ENCODE data around the gene SIRT5. TPM values are rescaled to one million over a fixed set of nuclear protein-coding genes. Genes with fewer than 3 reads are reported as not detected.
A peak's percentile ranks its signal among the peaks of the same experiment; 100 is the strongest.

SIRT5 gene
- total and polyA plus RNA-seq, 4 donors = 12.4 to 17.3 (median 14.4) TPM

GRCh38 chr6:13548500-13549210 lies 25.7 kb upstream of the SIRT5 start:
- H3K27ac ChIP-seq (ENCODE audit: low read depth, low read length) = no peak overlapping the region
- DNase-seq (ENCODE audit: low read depth in 4 of 6, low spot score in 6 of 6) = no peak
- H3K27me3 ChIP-seq (ENCODE audit: control insufficient read depth, insufficient read depth, low read length) = no peaks in the 10 kb centered on the region
- no peaks in the 10 kb centered on the region for H3K9me3 ChIP-seq (ENCODE audit: control insufficient read depth, insufficient read depth, low read length)
- H3K4me1 ChIP-seq (ENCODE audit: control insufficient read depth, insufficient read depth, low read length) = no peaks in the 10 kb centered on the region
- H3K36me3 ChIP-seq (ENCODE audit: control insufficient read depth, insufficient read depth, low read length) = no peaks in the 10 kb centered on the region
- WGBS (ENCODE audit: insufficient coverage) = 79% methylated on average over 3 of the region's 4 CpGs
- no peak overlapping the region for H3K4me3 ChIP-seq (ENCODE audit: low read depth, low read length)

- H3K27ac ChIP-seq (ENCODE audit: low read depth, low read length) = no peak overlapping the region
These were observed 23.7 kb upstream of the SIRT5 start for GRCh38 chr6:13550656-13551055.

DNA sequence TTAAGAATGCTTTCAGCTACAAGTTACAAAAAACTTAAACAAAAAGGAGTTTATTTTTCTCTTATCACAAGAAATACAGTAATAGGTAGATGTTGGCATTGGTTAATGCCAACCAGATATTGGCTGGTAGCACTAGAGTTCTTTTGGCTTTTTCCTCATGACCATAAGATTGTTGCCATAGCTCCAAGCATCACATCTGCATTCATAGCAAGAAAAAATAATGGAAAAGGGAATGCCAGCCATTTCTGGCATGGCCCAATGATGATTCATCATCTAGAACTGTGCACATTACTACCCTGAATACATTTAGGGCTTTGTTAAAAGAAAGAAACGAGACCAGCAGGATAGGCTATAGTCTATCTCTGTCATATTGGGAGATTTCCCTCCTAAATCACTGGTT lies 20.8 kb upstream of the SIRT5 start:
- Histone ChIP-seq H3K9me3 (ENCODE audit: control insufficient read depth, insufficient read depth, low read length) (no peaks in the 10 kb centered on the region), H3K27ac (ENCODE audit: low read depth, low read length) (no peak overlapping the region), H3K36me3 (ENCODE audit: control insufficient read depth, insufficient read depth, low read length) (no peaks in the 10 kb centered on the region), H3K4me1 (ENCODE audit: control insufficient read depth, insufficient read depth, low read length) (peaks cover 11% of the 10 kb centered on the region), H3K4me3 (ENCODE audit: low read depth, low read length) (no peak overlapping the region), H3K27me3 (ENCODE audit: control insufficient read depth, insufficient read depth, low read length) (no peaks in the 10 kb centered on the region)
- WGBS (ENCODE audit: insufficient coverage) = no CpG with 5 or more reads among the region's 1 CpG
- DNase-seq (ENCODE audit: low read depth in 4 of 6, low spot score in 6 of 6) = no peak

More at GRCh38 chr6:13550656-13551055, 23.7 kb upstream of the SIRT5 start:
- Histone ChIP-seq H3K4me3 (ENCODE audit: low read depth, low read length) (no peak overlapping the region), H3K9me3 (ENCODE audit: control insufficient read depth, insufficient read depth, low read length) (no peaks in the 10 kb centered on the region), H3K27me3 (ENCODE audit: control insufficient read depth, insufficient read depth, low read length) (no peaks in the 10 kb centered on the region), H3K4me1 (ENCODE audit: control insufficient read depth, insufficient read depth, low read length) (peaks cover 6% of the 10 kb centered on the region), H3K36me3 (ENCODE audit: control insufficient read depth, insufficient read depth, low read length) (no peaks in the 10 kb centered on the region)
- DNase-seq (ENCODE audit: low read depth in 4 of 6, low spot score in 6 of 6) = no peak

DNA sequence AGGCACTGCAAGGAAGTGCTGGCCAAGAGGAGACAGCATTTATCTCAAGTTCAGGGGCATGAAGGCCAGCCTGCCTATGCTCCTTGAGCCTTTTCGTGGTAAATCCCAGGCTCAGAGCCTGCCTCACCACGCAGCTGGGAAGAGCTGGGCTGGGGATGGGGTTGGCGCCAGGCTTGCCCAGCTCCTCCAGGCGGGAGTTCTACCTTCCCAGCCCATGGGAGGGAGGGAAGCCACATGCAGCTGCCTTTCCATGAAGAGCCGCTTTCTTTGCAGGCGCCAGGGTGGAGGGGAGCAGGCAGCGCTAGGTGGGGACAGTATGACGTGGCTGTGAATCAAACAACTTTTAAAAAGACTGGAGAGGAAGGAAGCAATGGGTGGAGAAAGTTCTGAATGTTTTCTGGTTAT lies 19.5 kb upstream of the SIRT5 start:
- 32% methylated on average over 7 of the region's 8 CpGs for WGBS (ENCODE audit: insufficient coverage)
- no peaks in the 10 kb centered on the region for H3K36me3 ChIP-seq (ENCODE audit: control insufficient read depth, insufficient read depth, low read length)
- no peaks in the 10 kb centered on the region for H3K9me3 ChIP-seq (ENCODE audit: control insufficient read depth, insufficient read depth, low read length)
- no peaks in the 10 kb centered on the region for H3K27me3 ChIP-seq (ENCODE audit: control insufficient read depth, insufficient read depth, low read length)
- H3K4me3 ChIP-seq (ENCODE audit: low read depth, low read length) = no peak overlapping the region
- DNase-seq (ENCODE audit: low read depth in 4 of 6, low spot score in 6 of 6) = peak in 2 of 6 donors; percentile 44 to 59
- H3K27ac ChIP-seq (ENCODE audit: low read depth, low read length) = peak overlapping the region; percentile 47
- peaks cover 12% of the 10 kb centered on the region for H3K4me1 ChIP-seq (ENCODE audit: control insufficient read depth, insufficient read depth, low read length)

GRCh38 chr6:13557841-13558240 lies 16.6 kb upstream of the SIRT5 start:
- no peaks in the 10 kb centered on the region for H3K27me3 ChIP-seq (ENCODE audit: control insufficient read depth, insufficient read depth, low read length)
- H3K36me3 ChIP-seq (ENCODE audit: control insufficient read depth, insufficient read depth, low read length) = no peaks in the 10 kb centered on the region
- no peak overlapping the region for H3K27ac ChIP-seq (ENCODE audit: low read depth, low read length)
- peaks cover 12% of the 10 kb centered on the region for H3K4me1 ChIP-seq (ENCODE audit: control insufficient read depth, insufficient read depth, low read length)
- peak in 3 of 6 donors; percentile 23 to 90 (median 59) for DNase-seq (ENCODE audit: low read depth in 4 of 6, low spot score in 6 of 6)
- H3K9me3 ChIP-seq (ENCODE audit: control insufficient read depth, insufficient read depth, low read length) = no peaks in the 10 kb centered on the region
- no peak overlapping the region for H3K4me3 ChIP-seq (ENCODE audit: low read depth, low read length)

- no peak overlapping the region for H3K27ac ChIP-seq (ENCODE audit: low read depth, low read length)
- H3K9me3 ChIP-seq (ENCODE audit: control insufficient read depth, insufficient read depth, low read length) = no peaks in the 10 kb centered on the region
- no peaks in the 10 kb centered on the region for H3K27me3 ChIP-seq (ENCODE audit: control insufficient read depth, insufficient read depth, low read length)
- H3K4me3 ChIP-seq (ENCODE audit: low read depth, low read length) = no peak overlapping the region
- no peaks in the 10 kb centered on the region for H3K36me3 ChIP-seq (ENCODE audit: control insufficient read depth, insufficient read depth, low read length)
- peak in 1 of 6 donors; percentile 22 for DNase-seq (ENCODE audit: low read depth in 4 of 6, low spot score in 6 of 6)
- WGBS (ENCODE audit: insufficient coverage) = 61% methylated on average over 2 of the region's 4 CpGs
- H3K4me1 ChIP-seq (ENCODE audit: control insufficient read depth, insufficient read depth, low read length) = peaks cover 12% of the 10 kb centered on the region
These were observed 15.7 kb upstream of the SIRT5 start for GRCh38 chr6:13558718-13559117.

- 25% methylated on average over 2 of the region's 3 CpGs for WGBS (ENCODE audit: insufficient coverage)
- no peaks in the 10 kb centered on the region for H3K9me3 ChIP-seq (ENCODE audit: control insufficient read depth, insufficient read depth, low read length)
- H3K4me3 ChIP-seq (ENCODE audit: low read depth, low read length) = no peak overlapping the region
- DNase-seq (ENCODE audit: low read depth in 4 of 6, low spot score in 6 of 6) = no peak
- H3K4me1 ChIP-seq (ENCODE audit: control insufficient read depth, insufficient read depth, low read length) = peaks cover 12% of the 10 kb centered on the region
- H3K36me3 ChIP-seq (ENCODE audit: control insufficient read depth, insufficient read depth, low read length) = no peaks in the 10 kb centered on the region
- no peaks in the 10 kb centered on the region for H3K27me3 ChIP-seq (ENCODE audit: control insufficient read depth, insufficient read depth, low read length)
- H3K27ac ChIP-seq (ENCODE audit: low read depth, low read length) = no peak overlapping the region
These were observed 15.2 kb upstream of the SIRT5 start for GRCh38 chr6:13559251-13559650.

- Histone ChIP-seq H3K4me1 (ENCODE audit: control insufficient read depth, insufficient read depth, low read length) (peaks cover 7% of the 10 kb centered on the region), H3K27ac (ENCODE audit: low read depth, low read length) (no peak overlapping the region), H3K9me3 (ENCODE audit: control insufficient read depth, insufficient read depth, low read length) (no peaks in the 10 kb centered on the region), H3K27me3 (ENCODE audit: control insufficient read depth, insufficient read depth, low read length) (no peaks in the 10 kb centered on the region), H3K4me3 (ENCODE audit: low read depth, low read length) (no peak overlapping the region), H3K36me3 (ENCODE audit: control insufficient read depth, insufficient read depth, low read length) (no peaks in the 10 kb centered on the region)
- WGBS (ENCODE audit: insufficient coverage) = 88% methylated on average over 1 of the region's 4 CpGs
- peak in 1 of 6 donors; percentile 13 for DNase-seq (ENCODE audit: low read depth in 4 of 6, low spot score in 6 of 6)
These were observed 14.3 kb upstream of the SIRT5 start for GRCh38 chr6:13559968-13560650.

- no peak overlapping the region for H3K27ac ChIP-seq (ENCODE audit: low read depth, low read length)
These were observed 13.8 kb upstream of the SIRT5 start for GRCh38 chr6:13560651-13561044.

More at GRCh38 chr6:13560651-13561044, 13.8 kb upstream of the SIRT5 start:
- no peaks in the 10 kb centered on the region for H3K36me3 ChIP-seq (ENCODE audit: control insufficient read depth, insufficient read depth, low read length)
- H3K9me3 ChIP-seq (ENCODE audit: control insufficient read depth, insufficient read depth, low read length) = no peaks in the 10 kb centered on the region
- peak in 1 of 6 donors; percentile 12 for DNase-seq (ENCODE audit: low read depth in 4 of 6, low spot score in 6 of 6)
- no peaks in the 10 kb centered on the region for H3K27me3 ChIP-seq (ENCODE audit: control insufficient read depth, insufficient read depth, low read length)
- peaks cover 7% of the 10 kb centered on the region for H3K4me1 ChIP-seq (ENCODE audit: control insufficient read depth, insufficient read depth, low read length)
- WGBS (ENCODE audit: insufficient coverage) = 100% methylated on average over 1 of the region's 2 CpGs
- H3K4me3 ChIP-seq (ENCODE audit: low read depth, low read length) = no peak overlapping the region
